Fibroblast of lung (primary cell): ENCODE measurements around the gene ZMAT5. TPM values are rescaled to one million over a fixed set of nuclear protein-coding genes. Genes with fewer than 3 reads are reported as not detected.
A peak's percentile ranks its signal among the peaks of the same experiment; 100 is the strongest.

Experiments
- DNase-seq, 2 donors: peaks; one replicate each; pipeline versions ENCODE4 v3.0.0 to v3.0.0-alpha.2; 2010; ENCODE audit warnings: low read depth in 2 of 2
- H2AFZ ChIP-seq: 2 replicates; pipeline ENCODE4 v1.5.1; 2012; ENCODE audit warnings: low read length, control low read depth, inconsistent platforms
- H3K27ac ChIP-seq: 2 replicates; pipeline ENCODE4 v1.5.1; 2011; ENCODE audit warnings: low read length, control low read depth; ENCODE audit not compliant: insufficient read depth
- H3K27me3 ChIP-seq: 2 replicates; pipeline ENCODE4 v1.5.1; 2011; ENCODE audit warnings: mild to moderate bottlenecking, low read length; ENCODE audit not compliant: control insufficient read depth, insufficient read depth
- H3K36me3 ChIP-seq: 2 replicates; pipeline ENCODE4 v1.5.1; 2011; ENCODE audit warnings: low read length; ENCODE audit not compliant: control insufficient read depth, insufficient read depth
- H3K4me1 ChIP-seq: 2 replicates; pipeline ENCODE4 v1.5.1; 2011; ENCODE audit warnings: low read length; ENCODE audit not compliant: control insufficient read depth, insufficient read depth; ENCODE audit errors: extremely low read depth
- H3K4me2 ChIP-seq: 2 replicates; pipeline ENCODE4 v1.5.1; 2011; ENCODE audit warnings: low read length, control low read depth; ENCODE audit not compliant: insufficient read depth; ENCODE audit errors: extremely low read depth
- H3K4me3 ChIP-seq, 4 experiments: fragments of 200-600 bp in 1 of 4; sonication (generic) in 1 of 4; replicated peaks in 1 of 4; 2 replicates each; pipeline ENCODE4 v1.5.1; 2011 to 2016; ENCODE audit warnings: low read length in 4 of 4, low read depth in 3 of 4, mild to moderate bottlenecking in 3 of 4, control low read depth in 2 of 4, inconsistent platforms in 1 of 4, mixed read lengths in 1 of 4; ENCODE audit not compliant: insufficient read depth in 1 of 4; ENCODE audit errors: control extremely low read depth in 1 of 4
- H3K79me2 ChIP-seq: 2 replicates; pipeline ENCODE4 v1.5.1; 2012; ENCODE audit warnings: mild to moderate bottlenecking, low read length, inconsistent platforms; ENCODE audit not compliant: control insufficient read depth, insufficient read depth
- H3K9ac ChIP-seq: 2 replicates; pipeline ENCODE4 v1.5.1; 2011; ENCODE audit warnings: mild to moderate bottlenecking, low read length, control low read depth; ENCODE audit not compliant: insufficient read depth
- H3K9me3 ChIP-seq: 2 replicates; pipeline ENCODE4 v1.5.1; 2012; ENCODE audit warnings: low read depth, low read length; ENCODE audit not compliant: control insufficient read depth, insufficient read depth
- H4K20me1 ChIP-seq: 2 replicates; pipeline ENCODE4 v1.5.1; 2011; ENCODE audit warnings: low read length; ENCODE audit not compliant: control insufficient read depth, insufficient read depth; ENCODE audit errors: extremely low read depth
- CTCF ChIP-seq, 2 donors: IDR thresholded peaks in 1 of 2; conservative IDR thresholded peaks in 1 of 2; 1 replicate in 1 of 2; 2 replicates in 1 of 2; pipeline ENCODE4 v1.5.1; 2011 to 2012; ENCODE audit warnings: low read length in 2 of 2, control low read depth in 1 of 2, inconsistent platforms in 1 of 2, low read depth in 1 of 2, mild to moderate bottlenecking in 1 of 2
- EZH2 ChIP-seq: IDR thresholded peaks from 2 replicates; pipeline ENCODE4 v1.5.1; 2012; ENCODE audit warnings: low read length, control low read depth, mild to moderate bottlenecking; ENCODE audit errors: missing control alignments
- polyA plus RNA-seq, 2 donors: library from polyadenylated mRNA; depleted of rRNA in 1 of 2; stranded (reverse) in 1 of 2; unstranded in 1 of 2; fragments of >200 nt; gene quantifications; 2 replicates each; pipeline ENCODE4 v1.2.1, GENCODE V29; 2011 to 2012; ENCODE audit warnings: missing spikeins in 1 of 2
- total RNA-seq: library from RNA; depleted of rRNA; stranded (reverse); fragments of >200 nt; gene quantifications from 2 replicates; pipeline ENCODE4 v1.2.1, GENCODE V29; 2014

Gene ZMAT5
- total and polyA plus RNA-seq, 2 donors (not counting 1 experiment from before 2014, with no cell fraction given), result 13.4 to 21.6 TPM

GRCh38 chr22:29784451-29785361, 17.9 kb upstream of the ZMAT5 start:
- Histone ChIP-seq H3K27me3 (no peaks in the 10 kb centered on the region), H4K20me1 (no peaks in the 10 kb centered on the region), H3K9ac (no peak overlapping the region), H3K4me1 (peaks cover 28% of the 10 kb centered on the region), H3K36me3 (peaks cover 13% of the 10 kb centered on the region), H3K9me3 (no peaks in the 10 kb centered on the region), H3K4me3 (no peak overlapping the region), H3K79me2 (no peaks in the 10 kb centered on the region), H3K27ac (no peak overlapping the region), H2AFZ (peak overlapping the region; percentile 18), H3K4me2 (no peak overlapping the region)
- no peak for TF ChIP-seq EZH2
- no peak for TF ChIP-seq CTCF (conservative IDR thresholded peaks at IDR 0.05 in 1 of 2, IDR thresholded peaks at IDR 0.05 in 1 of 2; ENCODE audit: low read depth in 1 of 2, low read length in 2 of 2)
- DNase-seq, result peak; percentile 37 to 38

GRCh38 chr22:29782061-29782845, 15.4 kb upstream of the ZMAT5 start:
- Histone ChIP-seq H3K27me3 (no peaks in the 10 kb centered on the region), H3K9ac (no peak overlapping the region), H4K20me1 (no peaks in the 10 kb centered on the region), H3K27ac (peak overlapping the region; percentile 97), H3K4me1 (peaks cover 37% of the 10 kb centered on the region), H2AFZ (peak overlapping the region; percentile 39), H3K4me2 (no peak overlapping the region), H3K79me2 (no peaks in the 10 kb centered on the region), H3K9me3 (no peaks in the 10 kb centered on the region), H3K36me3 (no peaks in the 10 kb centered on the region), H3K4me3 (no peak overlapping the region)
- peak in 1 of 2 donors; percentile 71 for DNase-seq
- TF ChIP-seq EZH2 (no peak), CTCF (conservative IDR thresholded peaks at IDR 0.05 in 1 of 2, IDR thresholded peaks at IDR 0.05 in 1 of 2; ENCODE audit: low read depth in 1 of 2, low read length in 2 of 2) (no peak)
